ENCODE data around the gene PRSS2. TPM values are rescaled to one million over a fixed set of nuclear protein-coding genes. Genes with fewer than 3 reads are reported as not detected.

Gene PRSS2
- total RNA-seq, 1 donor, result not detected

DNA sequence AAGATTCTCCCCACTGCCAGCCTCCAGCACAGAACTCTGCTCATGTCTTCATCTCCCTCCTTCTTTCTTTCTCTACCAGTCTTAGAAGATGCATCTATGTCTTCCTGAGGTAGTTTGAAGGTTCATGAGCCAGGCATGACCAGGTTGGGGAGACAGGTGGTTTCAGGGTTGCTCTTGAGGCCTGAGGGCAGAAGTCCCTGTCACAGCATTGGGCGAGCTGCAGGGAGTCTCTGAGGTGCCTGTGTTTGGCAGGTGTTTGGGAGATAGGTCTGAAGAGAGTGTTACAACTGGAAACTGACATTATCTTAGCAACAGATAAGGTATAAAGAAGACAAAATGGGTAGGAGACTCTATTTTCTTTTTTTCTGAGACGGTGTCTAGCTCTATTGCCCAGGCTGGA is 18.7 kb downstream of the PRSS2 start:
- Histone ChIP-seq H3K4me3 (ENCODE audit: insufficient read depth, low read length) (no peak overlapping the region), H3K79me2 (ENCODE audit: insufficient read depth, low read length) (no peaks in the 10 kb centered on the region), H3K4me1 (ENCODE audit: insufficient read depth, low read length) (no peaks in the 10 kb centered on the region), H4K20me1 (ENCODE audit: insufficient read depth, low read length) (no peaks in the 10 kb centered on the region), H3K9me3 (ENCODE audit: low read depth, low read length) (no peaks in the 10 kb centered on the region), H3K36me3 (ENCODE audit: insufficient read depth, low read length) (no peaks in the 10 kb centered on the region), H2AFZ (ENCODE audit: low read length) (no peak overlapping the region), H3K27me3 (ENCODE audit: insufficient read depth, low read length) (peaks cover 10% of the 10 kb centered on the region), H3K4me2 (ENCODE audit: insufficient read depth, low read length) (no peak overlapping the region), H3K27ac (ENCODE audit: low read depth, low read length) (no peak overlapping the region)
- no peak for DNase-seq (ENCODE audit: insufficient read length, low spot score, missing footprints)
- TF ChIP-seq CTCF (IDR thresholded peaks at IDR 0.05; ENCODE audit: extremely low read depth, low read depth, low read length), result no peak

- H3K27me3 ChIP-seq (ENCODE audit: insufficient read depth, low read length), result peaks cover 16% of the 10 kb centered on the region
- H3K4me3 ChIP-seq (ENCODE audit: insufficient read depth, low read length), result no peak overlapping the region
- H3K4me2 ChIP-seq (ENCODE audit: insufficient read depth, low read length), result no peak overlapping the region
- no peak for DNase-seq (ENCODE audit: insufficient read length, low spot score, missing footprints)
- H3K27ac ChIP-seq (ENCODE audit: low read depth, low read length), result no peak overlapping the region
- no peak for TF ChIP-seq CTCF (IDR thresholded peaks at IDR 0.05; ENCODE audit: extremely low read depth, low read depth, low read length)
- H4K20me1 ChIP-seq (ENCODE audit: insufficient read depth, low read length), result no peaks in the 10 kb centered on the region
- no peak overlapping the region for H2AFZ ChIP-seq (ENCODE audit: low read length)
- no peaks in the 10 kb centered on the region for H3K4me1 ChIP-seq (ENCODE audit: insufficient read depth, low read length)
- H3K79me2 ChIP-seq (ENCODE audit: insufficient read depth, low read length), result no peaks in the 10 kb centered on the region
- H3K36me3 ChIP-seq (ENCODE audit: insufficient read depth, low read length), result no peaks in the 10 kb centered on the region
- H3K9me3 ChIP-seq (ENCODE audit: low read depth, low read length), result no peaks in the 10 kb centered on the region
These were observed 19.3 kb downstream of the PRSS2 start for GRCh38 chr7:142790056-142790455.

DNA sequence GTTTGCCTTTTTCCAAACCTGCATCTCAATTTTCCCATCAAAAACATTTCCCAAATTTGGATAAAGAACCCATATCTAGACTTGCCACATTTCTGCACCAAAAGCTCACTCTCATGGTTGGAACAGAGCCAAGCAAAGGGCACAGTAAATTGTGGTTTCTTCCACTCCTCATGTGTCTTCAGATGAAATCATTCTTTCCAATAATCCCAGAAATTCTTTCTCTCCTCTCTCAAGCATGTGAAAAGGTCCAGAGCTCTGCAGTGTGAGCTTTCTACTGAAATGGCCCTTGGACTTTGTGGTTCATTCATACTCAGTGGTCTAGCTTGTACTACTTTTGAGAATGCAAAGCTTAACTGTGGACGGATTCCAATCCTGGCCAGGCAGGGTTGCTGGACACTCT is 19.8 kb downstream of the PRSS2 start:
- no peaks in the 10 kb centered on the region for H3K9me3 ChIP-seq (ENCODE audit: low read depth, low read length)
- H3K27me3 ChIP-seq (ENCODE audit: insufficient read depth, low read length), result peaks cover 20% of the 10 kb centered on the region
- no peak overlapping the region for H2AFZ ChIP-seq (ENCODE audit: low read length)
- H3K36me3 ChIP-seq (ENCODE audit: insufficient read depth, low read length), result no peaks in the 10 kb centered on the region
- H3K79me2 ChIP-seq (ENCODE audit: insufficient read depth, low read length), result no peaks in the 10 kb centered on the region
- DNase-seq (ENCODE audit: insufficient read length, low spot score, missing footprints), result no peak
- no peaks in the 10 kb centered on the region for H4K20me1 ChIP-seq (ENCODE audit: insufficient read depth, low read length)
- H3K4me2 ChIP-seq (ENCODE audit: insufficient read depth, low read length), result no peak overlapping the region
- H3K27ac ChIP-seq (ENCODE audit: low read depth, low read length), result no peak overlapping the region
- H3K4me1 ChIP-seq (ENCODE audit: insufficient read depth, low read length), result no peaks in the 10 kb centered on the region
- no peak for TF ChIP-seq CTCF (IDR thresholded peaks at IDR 0.05; ENCODE audit: extremely low read depth, low read depth, low read length)
- no peak overlapping the region for H3K4me3 ChIP-seq (ENCODE audit: insufficient read depth, low read length)

- H3K9me3 ChIP-seq (ENCODE audit: low read depth, low read length), result no peaks in the 10 kb centered on the region
- no peak for TF ChIP-seq CTCF (IDR thresholded peaks at IDR 0.05; ENCODE audit: extremely low read depth, low read depth, low read length)
- no peaks in the 10 kb centered on the region for H4K20me1 ChIP-seq (ENCODE audit: insufficient read depth, low read length)
- H3K4me1 ChIP-seq (ENCODE audit: insufficient read depth, low read length), result no peaks in the 10 kb centered on the region
- H3K79me2 ChIP-seq (ENCODE audit: insufficient read depth, low read length), result no peaks in the 10 kb centered on the region
- H2AFZ ChIP-seq (ENCODE audit: low read length), result no peak overlapping the region
- DNase-seq (ENCODE audit: insufficient read length, low spot score, missing footprints), result no peak
- H3K27me3 ChIP-seq (ENCODE audit: insufficient read depth, low read length), result peaks cover 29% of the 10 kb centered on the region
- no peaks in the 10 kb centered on the region for H3K36me3 ChIP-seq (ENCODE audit: insufficient read depth, low read length)
- no peak overlapping the region for H3K4me3 ChIP-seq (ENCODE audit: insufficient read depth, low read length)
- H3K27ac ChIP-seq (ENCODE audit: low read depth, low read length), result no peak overlapping the region
- no peak overlapping the region for H3K4me2 ChIP-seq (ENCODE audit: insufficient read depth, low read length)
These were observed 20.7 kb downstream of the PRSS2 start for GRCh38 chr7:142791502-142791901.
